ENCODE measurements around the gene ACTC1. TPM values are rescaled to one million over a fixed set of nuclear protein-coding genes. Genes with fewer than 3 reads are reported as not detected.

Gene ACTC1
- total and polyA plus RNA-seq, 2 donors (not counting 3 experiments of a cell fraction or from before 2014, with no cell fraction given): 1.0 TPM; not detected in 1

- DNase-seq (ENCODE audit: low read depth, low spot score) (no peak), FAIRE-seq (no peak)
- no peaks in the 10 kb centered on the region for H3K79me2 ChIP-seq (ENCODE audit: control insufficient read depth, insufficient read depth, low read length)
- peaks cover 3% of the 10 kb centered on the region for H3K4me1 ChIP-seq (ENCODE audit: control insufficient read depth, extremely low read depth, insufficient read depth, low read length)
- H3K9me1 ChIP-seq (replicated peaks; ENCODE audit: control insufficient read depth, extremely low read depth, insufficient read depth, low read length): no peaks in the 10 kb centered on the region
- H3K36me3 ChIP-seq (ENCODE audit: control insufficient read depth in 2 of 2, extremely low read depth in 1 of 2, insufficient read depth in 2 of 2, low read length in 2 of 2): no peaks in the 10 kb centered on the region
- H4K20me1 ChIP-seq (replicated peaks; ENCODE audit: control insufficient read depth, extremely low read depth, insufficient read depth, low read length): no peaks in the 10 kb centered on the region
- dilution Hi-C loops (cut with MboI; ENCODE audit: extremely low pct_ligation_motif_present, low sequenced_read_pairs): no loop called here
- peaks cover 34 to 43% of the 10 kb centered on the region in 2 experiments for H3K27me3 ChIP-seq (ENCODE audit: control insufficient read depth in 2 of 2, insufficient read depth in 2 of 2, low read length in 2 of 2)
- POLR2A ChIA-PET: no interaction called here
- no peaks in the 10 kb centered on the region for H3K9me3 ChIP-seq (replicated peaks; ENCODE audit: control insufficient read depth, insufficient read depth, low read length)
- no peak overlapping the region for H3K4me3 ChIP-seq (replicated peaks in 1 of 3; ENCODE audit: insufficient read depth in 1 of 3, low read depth in 1 of 3, low read length in 3 of 3)
- no peak overlapping the region for H3K4me2 ChIP-seq (ENCODE audit: insufficient read depth, low read length)
- TF ChIP-seq POLR2A (IDR thresholded peaks at IDR 0.05; ENCODE audit: low read depth, low read length): no peak
- TF ChIP-seq, protein P1, sequence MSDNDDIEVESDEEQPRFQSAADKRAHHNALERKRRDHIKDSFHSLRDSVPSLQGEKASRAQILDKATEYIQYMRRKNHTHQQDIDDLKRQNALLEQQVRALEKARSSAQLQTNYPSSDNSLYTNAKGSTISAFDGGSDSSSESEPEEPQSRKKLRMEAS (IDR thresholded peaks at IDR 0.05; ENCODE audit: insufficient read depth, insufficient read length): no peak
- TF ChIP-seq EZH2 (IDR thresholded peaks at IDR 0.05; ENCODE audit: borderline replicate concordance, low read depth, low read length, severe bottlenecking): no peak
- TF ChIP-seq GATA2 (IDR thresholded peaks at IDR 0.05; ENCODE audit: insufficient read depth, insufficient read length, low read depth, low read length): no peak
- no peak for TF ChIP-seq MYC (IDR thresholded peaks at IDR 0.05; ENCODE audit: low read depth, low read length)
- TF ChIP-seq FOS (IDR thresholded peaks at IDR 0.05; ENCODE audit: borderline replicate concordance, insufficient read depth, low read length): no peak
- TF ChIP-seq CTCF (IDR thresholded peaks at IDR 0.05; ENCODE audit: extremely low read depth in 1 of 2, insufficient read depth in 1 of 2, low read depth in 1 of 2, low read length in 2 of 2): no peak
- no peak for TF ChIP-seq JUN (IDR thresholded peaks at IDR 0.05; ENCODE audit: borderline replicate concordance, insufficient read depth, insufficient read length, low read depth)
- H3K9ac ChIP-seq (replicated peaks; ENCODE audit: extremely low read depth, insufficient read depth, low read length): no peak overlapping the region
- no peak overlapping the region for H3K27ac ChIP-seq (ENCODE audit: insufficient read depth, low read depth, low read length)
- intact Hi-C loops (cut with micrococcal nuclease): no loop called here
- H2AFZ ChIP-seq (ENCODE audit: low read depth, low read length): no peak overlapping the region
- BruUV-seq (replicated peaks): no TSS peak
- CTCF ChIA-PET: interaction anchor here (1.4 to 1.6 kb wide), 3 partner anchors 11 to 84 kb away, joined by 3 to 5 read pairs (median 4); no protein-coding TSS in a partner anchor
Observed at GRCh38 chr15:34791701-34792100, 3.6 kb downstream of the ACTC1 start.
